MM.1S (cell line): ENCODE measurements around the gene MBP.

Experiments
- DNase-seq: peaks from one replicate; pipeline ENCODE4 v3.0.0-alpha.2; 2015
- H2AFZ ChIP-seq: fragments of 300-600 bp; sonication (generic); 2 replicates; pipeline ENCODE4 v1.6.0; 2016; ENCODE audit warnings: antibody characterized with exemption, low read length
- H3F3A ChIP-seq: fragments of 300-600 bp; sonication (generic); 2 replicates; pipeline ENCODE4 v1.6.1; 2016; ENCODE audit warnings: mild to moderate bottlenecking, antibody characterized with exemption, low read length, moderate library complexity, mixed read lengths; ENCODE audit not compliant: insufficient read depth
- H3K27ac ChIP-seq: fragments of 300-600 bp; sonication (generic); 2 replicates; pipeline ENCODE4 v1.5.1; 2016; ENCODE audit warnings: mild to moderate bottlenecking, low read length
- H3K27me3 ChIP-seq: fragments of 300-600 bp; sonication (generic); replicated peaks from 2 replicates; pipeline ENCODE4 v1.6.0; 2016; ENCODE audit warnings: low read length; ENCODE audit not compliant: insufficient read depth
- H3K36me3 ChIP-seq: fragments of 300-600 bp; sonication (generic); replicated peaks from 2 replicates; pipeline ENCODE4 v1.6.1; 2016; ENCODE audit warnings: mild to moderate bottlenecking, low read length, mixed read lengths; ENCODE audit not compliant: insufficient read depth
- H3K4me1 ChIP-seq: fragments of 300-600 bp; sonication (generic); 2 replicates; pipeline ENCODE4 v1.6.1; 2016; ENCODE audit warnings: low read length, mixed read lengths
- H3K4me2 ChIP-seq: fragments of 300-600 bp; sonication (generic); 2 replicates; pipeline ENCODE4 v1.6.0; 2016; ENCODE audit warnings: low read depth, low read length
- H3K4me3 ChIP-seq: fragments of 300-600 bp; sonication (generic); 2 replicates; pipeline ENCODE4 v1.5.1; 2016; ENCODE audit warnings: low read length, mixed read lengths
- H3K79me2 ChIP-seq: fragments of 300-600 bp; sonication (generic); 2 replicates; pipeline ENCODE4 v1.6.1; 2016; ENCODE audit warnings: mixed run types, low read length, mixed read lengths
- H3K9ac ChIP-seq: fragments of 300-600 bp; sonication (generic); 2 replicates; pipeline ENCODE4 v1.6.1; 2016; ENCODE audit warnings: low read length, mixed read lengths
- H3K9me2 ChIP-seq: fragments of 300-600 bp; sonication (generic); replicated peaks from 2 replicates; pipeline ENCODE4 v1.6.1; 2016; ENCODE audit warnings: mild to moderate bottlenecking, low read length, mixed read lengths; ENCODE audit not compliant: insufficient read depth
- H3K9me3 ChIP-seq: fragments of 300-600 bp; sonication (generic); replicated peaks from 2 replicates; pipeline ENCODE4 v1.6.1; 2016; ENCODE audit warnings: mild to moderate bottlenecking, low read length, mixed read lengths; ENCODE audit not compliant: insufficient read depth
- H4K20me1 ChIP-seq: fragments of 300-600 bp; sonication (generic); 2 replicates; pipeline ENCODE4 v1.6.1; 2016; ENCODE audit warnings: mild to moderate bottlenecking, low read length, moderate library complexity, mixed read lengths; ENCODE audit not compliant: insufficient read depth
- CTCF ChIP-seq: fragments of 300-600 bp; sonication (generic); IDR thresholded peaks from 2 replicates; pipeline ENCODE4 v1.5.1; 2016; ENCODE audit warnings: antibody characterized with exemption, low read length, mixed read lengths
- EZH2 ChIP-seq: fragments of 300-600 bp; sonication (generic); optimal IDR thresholded peaks from 2 replicates; pipeline ENCODE3; 2017; ENCODE audit warnings: low read depth, mild to moderate bottlenecking, antibody characterized with exemption, low read length, mixed read lengths
- EZH2phosphoT487 ChIP-seq: fragments of 300-600 bp; sonication (generic); IDR thresholded peaks from 2 replicates; pipeline ENCODE4 v1.6.1; 2018; ENCODE audit warnings: antibody characterized with exemption, low read length

MBP gene

GRCh38 chr18:76963936-76964335 is 168.6 kb downstream of the MBP start:
- no peak overlapping the region for H3K9ac ChIP-seq
- no peaks in the 10 kb centered on the region for H3K9me2 ChIP-seq
- peaks cover 12% of the 10 kb centered on the region for H3K79me2 ChIP-seq
- H3K27me3 ChIP-seq: no peaks in the 10 kb centered on the region
- H3K36me3 ChIP-seq: no peaks in the 10 kb centered on the region
- no peak overlapping the region for H2AFZ ChIP-seq
- peaks cover 13% of the 10 kb centered on the region; the same call in 1 of the 2 replicates for H3F3A ChIP-seq
- H4K20me1 ChIP-seq: no peaks in the 10 kb centered on the region
- no peak overlapping the region; the same call in 1 of the 2 replicates for H3K4me3 ChIP-seq
- DNase-seq: peak; percentile 66
- H3K4me2 ChIP-seq: peak overlapping the region; percentile 68; the same call in 1 of the 2 replicates
- TF ChIP-seq EZH2: no peak
- no peak for TF ChIP-seq EZH2phosphoT487
- no peak for TF ChIP-seq CTCF
- H3K27ac ChIP-seq: peak overlapping the region; percentile 37; the same call in 1 of the 2 replicates
- H3K4me1 ChIP-seq: peaks cover 10% of the 10 kb centered on the region; the same call in 1 of the 2 replicates
- no peaks in the 10 kb centered on the region for H3K9me3 ChIP-seq

DNA sequence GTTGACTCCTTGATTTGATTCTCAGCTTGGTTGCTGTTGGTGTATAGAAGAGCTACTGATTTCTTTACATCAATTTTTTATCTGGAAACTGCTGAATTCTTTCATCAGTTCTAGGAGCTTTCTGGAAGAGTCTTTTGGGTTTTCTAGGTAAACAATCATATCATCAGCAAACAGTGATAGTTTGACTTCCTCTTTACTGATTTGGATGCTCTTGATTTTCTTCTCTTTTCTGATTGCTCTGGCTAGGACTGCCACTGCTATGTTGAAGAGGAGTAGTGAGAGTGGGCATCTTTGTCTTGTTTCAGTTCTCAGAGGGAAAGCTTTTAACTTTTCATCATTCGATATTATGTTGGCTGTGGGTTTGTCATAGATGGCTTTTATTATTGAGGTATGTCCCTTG is 169.7 kb downstream of the MBP start:
- H3K9me3 ChIP-seq: no peaks in the 10 kb centered on the region
- H3K36me3 ChIP-seq: no peaks in the 10 kb centered on the region
- peaks cover 10% of the 10 kb centered on the region; the same call in 1 of the 2 replicates for H3K4me1 ChIP-seq
- H3K4me3 ChIP-seq: no peak overlapping the region
- no peak overlapping the region for H3K9ac ChIP-seq
- DNase-seq: no peak
- peaks cover 13% of the 10 kb centered on the region; the same call in 1 of the 2 replicates for H3F3A ChIP-seq
- TF ChIP-seq EZH2phosphoT487 (no peak), CTCF (no peak), EZH2 (no peak)
- H3K79me2 ChIP-seq: peaks cover 12% of the 10 kb centered on the region
- H3K27ac ChIP-seq: no peak overlapping the region
- H2AFZ ChIP-seq: no peak overlapping the region
- H4K20me1 ChIP-seq: no peaks in the 10 kb centered on the region
- no peaks in the 10 kb centered on the region for H3K9me2 ChIP-seq
- H3K4me2 ChIP-seq: no peak overlapping the region
- H3K27me3 ChIP-seq: no peaks in the 10 kb centered on the region

GRCh38 chr18:76960528-76961035 is 172.0 kb downstream of the MBP start:
- TF ChIP-seq EZH2 (no peak), CTCF (no peak), EZH2phosphoT487 (no peak)
- DNase-seq: no peak
- Histone ChIP-seq H3K4me1 (peaks cover 10% of the 10 kb centered on the region; the same call in 1 of the 2 replicates), H4K20me1 (no peaks in the 10 kb centered on the region), H3K4me2 (no peak overlapping the region), H3K27ac (no peak overlapping the region), H3K9me3 (no peaks in the 10 kb centered on the region), H3K9ac (no peak overlapping the region), H3K79me2 (no peaks in the 10 kb centered on the region), H3F3A (peaks cover 13% of the 10 kb centered on the region; the same call in 1 of the 2 replicates), H3K9me2 (no peaks in the 10 kb centered on the region), H3K27me3 (no peaks in the 10 kb centered on the region), H3K36me3 (no peaks in the 10 kb centered on the region), H2AFZ (no peak overlapping the region), H3K4me3 (no peak overlapping the region)
